Left forelimb (tissue), 1 donor: Measurements from ENCODE around the gene DMD.
A peak's percentile ranks its signal among the peaks of the same experiment; 100 is the strongest.
"Not testable (repeated sequence)": the region's sequence is repeated elsewhere in the genome, so short reads cannot be mapped to it uniquely, and the experiment has no call there.

ENCODE experiments used
- DNase-seq: peaks from one replicate; pipeline ENCODE4 v3.0.0-alpha.2; 2018; ENCODE audit warnings: low spot score

Gene DMD

DNA sequence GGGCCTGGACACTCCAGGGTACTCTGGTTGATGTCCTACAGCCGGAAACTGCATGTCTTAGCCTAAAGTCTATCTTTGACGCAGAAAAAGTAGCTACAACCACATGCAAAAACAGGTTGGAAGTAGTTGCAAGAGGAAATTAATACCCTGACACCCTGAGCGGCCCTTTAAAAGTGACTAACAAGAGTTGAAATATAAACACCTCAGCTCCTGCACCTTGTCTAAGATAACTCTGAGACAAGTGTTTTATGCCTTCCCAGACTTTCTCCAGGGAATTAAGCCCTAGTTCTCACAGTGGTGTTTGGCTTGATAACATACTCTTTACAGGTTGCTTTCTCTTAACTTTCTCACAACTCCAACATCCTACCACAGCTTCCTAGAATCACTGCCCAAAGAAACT, 943.1 kb downstream of the DMD start:
- DNase-seq, result no peak

DNA sequence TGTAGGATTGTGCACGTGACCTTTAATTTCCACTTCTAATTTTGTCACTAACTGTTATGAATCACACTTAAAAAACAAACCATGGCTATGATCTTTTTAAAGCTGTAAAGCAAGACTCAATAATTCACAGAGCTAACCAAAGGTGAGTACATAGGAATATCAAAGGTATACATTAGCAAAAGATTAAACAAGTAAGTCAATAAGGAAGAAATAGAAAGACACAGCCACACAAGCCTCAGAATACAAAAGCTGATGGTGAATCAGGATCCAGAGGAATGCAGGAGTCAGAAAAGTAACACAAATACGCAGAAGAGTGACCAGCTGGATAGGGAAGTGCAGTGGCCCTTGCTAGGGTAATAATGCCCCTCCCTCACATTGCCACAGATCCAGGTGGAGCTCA, 943.6 kb downstream of the DMD start:
- DNase-seq, result no peak

DNA sequence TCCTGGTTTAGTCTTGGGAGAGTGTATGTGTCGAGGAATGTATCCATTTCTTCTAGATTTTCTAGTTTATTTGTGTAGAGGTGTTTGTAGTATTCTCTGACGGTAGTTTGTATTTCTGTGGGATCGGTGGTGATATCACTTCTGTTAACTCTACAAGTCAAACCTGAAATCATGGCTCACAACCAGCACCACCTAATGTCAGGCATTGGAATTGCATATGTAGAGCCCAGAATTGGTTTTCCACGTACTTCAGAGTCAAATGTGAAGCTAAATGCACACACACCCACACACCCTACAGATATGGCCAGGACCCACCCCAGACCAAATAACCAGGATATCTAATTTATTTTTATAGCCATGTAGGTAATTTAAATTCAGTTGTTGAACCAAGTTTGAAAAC, 964.7 kb downstream of the DMD start:
- not testable (repeated sequence) for DNase-seq

DNA sequence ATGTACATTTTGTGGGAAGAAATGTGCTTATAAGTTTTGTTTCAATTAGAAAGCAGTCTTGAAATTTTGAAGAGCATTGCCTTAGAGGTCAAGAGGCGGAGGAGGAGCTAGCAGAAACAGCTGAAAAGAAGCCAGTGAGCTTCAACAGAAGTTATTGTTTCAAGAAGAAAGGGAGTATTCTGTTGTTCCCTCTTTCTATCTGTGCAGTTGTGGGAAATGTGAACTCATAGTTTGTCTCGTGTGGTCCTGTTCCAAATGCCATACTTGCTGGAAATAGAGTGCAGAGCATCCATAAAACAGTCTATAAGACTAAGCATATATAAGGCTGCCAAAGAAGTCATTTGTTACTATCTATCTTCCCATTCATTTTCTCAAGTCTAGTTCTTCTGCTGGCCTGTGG, 1015.7 kb downstream of the DMD start:
- no peak for DNase-seq

DNA sequence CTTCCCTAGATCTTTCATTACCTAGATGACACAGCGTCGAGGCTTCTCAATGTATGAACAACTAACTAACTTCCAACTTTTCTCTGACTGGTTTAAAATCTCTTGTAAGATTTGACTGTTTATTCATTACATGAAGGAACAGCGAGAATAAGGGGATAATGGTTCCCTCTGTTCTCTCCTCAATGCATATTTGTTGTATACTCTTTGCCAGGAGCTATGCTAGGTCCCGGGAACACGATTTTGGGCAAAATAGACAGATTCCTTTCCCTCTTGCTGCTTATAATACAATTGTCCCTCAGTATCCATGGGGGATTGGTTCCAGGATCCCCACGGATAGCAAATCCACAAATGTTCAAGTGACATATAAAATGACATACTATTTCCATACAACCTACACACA, 1020.0 kb downstream of the DMD start:
- no peak for DNase-seq

DNA sequence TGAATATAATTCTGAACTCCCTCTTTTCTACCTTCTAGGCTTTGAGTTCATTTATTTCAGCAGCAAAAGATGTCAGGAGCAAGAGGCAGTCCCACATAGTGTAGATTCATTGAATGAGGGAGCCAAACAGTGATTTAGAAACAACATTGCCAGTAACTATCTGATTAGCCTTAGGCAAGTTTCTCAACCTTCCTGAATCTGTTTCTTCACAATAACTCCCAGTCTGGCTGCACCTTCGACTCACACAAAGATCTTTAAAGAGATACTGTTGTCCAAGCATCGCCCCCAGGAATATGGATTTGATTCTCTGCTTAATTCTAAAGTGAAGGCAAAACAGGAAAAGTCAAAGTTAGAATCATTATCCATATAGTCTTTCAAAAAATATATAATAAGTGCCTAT, 1026.2 kb downstream of the DMD start:
- no peak for DNase-seq

DNA sequence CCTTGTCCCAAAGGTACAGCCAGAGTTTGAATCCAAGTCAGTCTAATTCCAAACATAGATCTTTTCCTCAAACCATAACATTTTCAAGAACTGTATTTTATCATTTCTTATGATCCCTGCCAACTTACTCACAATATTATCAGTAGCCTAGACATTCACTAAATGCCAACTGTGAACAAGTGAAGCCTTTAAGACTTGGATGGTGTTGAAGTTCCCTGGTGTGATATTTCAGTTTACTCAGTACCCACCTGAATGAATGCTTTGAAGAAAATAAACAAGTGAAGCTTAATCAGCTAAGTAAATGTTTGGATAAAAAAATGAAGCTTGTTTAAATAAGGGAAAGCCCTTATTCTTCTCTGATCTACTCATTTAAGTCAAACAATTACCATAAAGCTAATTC, 1028.3 kb downstream of the DMD start:
- DNase-seq, result no peak

DNA sequence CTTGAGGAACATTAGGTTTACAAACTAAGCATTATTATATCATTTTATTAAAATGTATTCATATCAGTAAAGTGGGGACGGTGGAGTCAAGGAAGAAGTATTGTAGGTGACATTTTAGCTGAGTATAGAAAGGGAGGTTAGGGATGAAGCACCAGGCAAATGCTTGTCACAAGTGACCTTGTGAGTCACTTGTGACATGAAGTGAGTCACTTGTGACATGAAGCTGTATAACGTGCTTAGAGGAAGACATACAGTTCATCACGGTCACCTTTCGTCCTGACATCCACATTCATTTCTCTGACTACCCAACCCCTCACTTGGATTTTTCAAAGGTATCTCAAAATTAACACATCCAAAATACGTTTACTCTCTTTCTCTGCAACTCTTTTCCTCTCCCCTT, 1034.8 kb downstream of the DMD start:
- no peak for DNase-seq

DNA sequence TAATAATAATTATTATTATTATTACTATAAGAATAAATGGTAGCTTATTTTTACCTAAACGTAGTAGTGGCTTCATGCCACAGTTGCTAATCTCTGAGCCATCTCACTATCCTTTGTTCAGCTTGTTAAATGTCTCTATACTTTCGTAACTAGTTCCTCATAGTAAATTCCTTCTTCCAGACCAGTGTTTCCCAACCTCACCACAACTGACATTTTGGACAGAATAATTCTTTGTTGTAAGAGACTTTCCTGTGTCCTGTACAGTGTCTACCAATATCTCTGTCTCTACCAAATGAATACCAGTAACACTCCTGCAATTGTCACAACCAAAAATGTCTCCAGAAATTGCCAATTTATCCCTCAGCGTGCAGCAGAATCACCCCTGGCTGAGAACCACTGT, 1040.9 kb downstream of the DMD start:
- no peak for DNase-seq

DNA sequence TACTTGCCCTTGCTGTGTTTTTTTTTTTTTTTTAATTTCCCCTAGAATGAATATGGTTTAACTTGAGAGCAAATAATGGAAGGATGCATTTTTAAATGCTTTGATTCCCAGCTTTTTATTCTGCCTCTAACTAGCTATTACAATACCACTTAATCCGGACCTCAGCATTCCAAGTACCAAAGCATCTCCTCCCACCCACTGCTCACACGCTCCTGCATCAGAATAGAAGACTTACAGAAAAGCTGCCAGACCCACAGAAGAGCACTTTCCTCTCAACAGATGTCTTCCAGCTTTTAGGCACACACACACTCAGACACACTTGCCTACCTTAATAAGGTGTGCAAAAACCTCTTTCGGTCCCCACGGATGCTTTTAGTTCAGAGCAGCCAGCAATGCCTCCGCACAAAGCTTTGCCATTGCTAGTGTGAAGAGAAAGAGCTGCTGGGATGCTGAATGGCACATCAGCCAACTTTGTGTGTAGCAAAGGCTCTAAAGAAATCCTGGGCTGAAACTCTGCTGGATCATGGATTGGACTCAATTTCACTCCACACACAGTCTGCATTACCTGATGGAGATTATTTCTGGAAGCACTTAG, 1056.2 kb downstream of the DMD start:
- no peak for DNase-seq

DNA sequence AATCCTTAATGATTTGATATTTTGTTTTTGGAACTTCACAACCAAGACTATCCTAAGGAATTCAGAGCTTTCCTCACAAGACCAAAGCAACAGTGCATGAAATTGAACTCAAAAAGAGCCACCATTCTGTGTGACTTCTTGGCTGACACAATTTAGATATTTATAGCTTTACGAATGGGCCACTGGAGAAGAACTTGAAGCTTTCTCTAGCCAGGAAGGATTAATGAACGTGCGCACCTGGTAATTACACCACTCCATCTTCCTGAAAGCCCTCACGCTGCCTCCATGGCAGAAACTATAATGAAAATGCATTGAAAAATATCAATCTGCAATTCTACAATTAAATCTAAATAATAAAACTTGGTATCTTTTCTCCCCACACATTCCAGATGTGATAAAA, 1057.8 kb downstream of the DMD start:
- no peak for DNase-seq

DNA sequence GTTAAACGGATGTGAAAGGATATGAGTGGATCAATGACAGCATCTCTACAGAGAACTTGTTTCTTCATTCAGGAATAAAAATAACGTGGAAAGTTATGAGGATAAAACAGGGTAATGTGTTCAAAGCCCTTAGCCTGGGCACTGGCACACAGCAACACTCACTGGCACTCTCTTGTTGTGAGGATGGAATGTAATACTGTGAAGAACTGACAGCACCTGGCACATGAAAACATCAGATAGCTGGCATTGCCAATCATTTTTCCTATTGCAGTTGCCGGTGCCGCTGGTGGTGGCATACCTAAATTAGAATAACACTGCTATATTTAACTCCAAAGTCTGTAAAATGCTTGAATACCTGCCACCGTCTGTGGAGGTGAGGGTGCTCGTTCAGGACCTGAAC, 1061.2 kb downstream of the DMD start:
- no peak for DNase-seq

DNA sequence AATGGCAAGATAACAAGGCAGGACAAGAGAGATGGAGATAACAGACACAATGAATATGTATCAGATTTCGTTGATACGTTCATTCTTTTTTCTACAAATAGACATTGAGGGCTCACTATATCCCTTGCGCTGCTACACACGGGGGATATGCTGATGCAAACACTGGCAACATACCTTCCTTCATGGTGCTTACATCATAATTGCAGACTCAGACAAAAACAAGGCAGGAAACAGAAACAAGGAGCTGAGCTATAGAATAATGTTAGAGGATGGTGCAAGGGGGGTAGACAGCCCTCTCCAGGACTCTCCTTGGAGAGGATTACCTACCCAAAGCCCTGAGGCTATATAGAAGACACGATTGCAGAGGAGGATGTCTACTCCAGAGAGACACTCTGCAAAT, 1069.5 kb downstream of the DMD start:
- no peak for DNase-seq

DNA sequence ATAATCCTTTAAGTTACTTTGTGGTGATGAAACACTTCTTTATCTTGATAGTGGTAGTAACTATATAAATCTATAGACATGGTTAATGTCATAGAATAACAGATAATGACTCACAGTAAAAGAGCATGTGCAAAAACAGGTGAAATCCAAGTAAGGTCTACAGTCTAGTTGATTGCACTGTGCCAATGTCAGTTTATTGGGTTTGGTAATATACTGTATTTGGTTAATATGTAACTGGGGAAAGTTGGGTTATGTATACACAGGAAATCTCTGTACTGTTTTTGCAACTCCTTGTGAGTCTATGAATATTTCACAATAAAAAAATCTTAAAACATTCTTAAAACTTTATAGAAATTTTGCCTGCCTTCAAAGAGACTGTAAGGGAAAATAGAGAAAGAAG, 1071.9 kb downstream of the DMD start:
- no peak for DNase-seq

DNA sequence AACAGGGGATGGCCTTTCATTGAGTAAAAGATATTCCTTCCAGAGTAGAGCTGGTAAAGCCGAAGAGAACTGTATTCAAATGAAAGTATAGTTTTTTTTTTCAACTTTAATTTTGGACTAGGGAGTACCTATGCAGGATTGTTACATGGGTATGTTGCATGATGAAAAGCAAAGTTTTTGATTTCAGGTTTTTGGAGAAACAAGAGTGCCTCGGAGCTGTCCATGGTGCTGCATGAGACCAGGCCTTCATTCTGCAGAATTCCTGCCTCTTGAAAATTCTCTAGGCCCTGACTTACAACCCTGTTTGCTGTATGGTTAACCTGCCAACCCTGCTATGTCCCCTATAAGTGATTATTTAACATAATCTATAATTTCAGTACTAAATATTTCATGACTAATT, 1073.8 kb downstream of the DMD start:
- peak; percentile 46 for DNase-seq

DNA sequence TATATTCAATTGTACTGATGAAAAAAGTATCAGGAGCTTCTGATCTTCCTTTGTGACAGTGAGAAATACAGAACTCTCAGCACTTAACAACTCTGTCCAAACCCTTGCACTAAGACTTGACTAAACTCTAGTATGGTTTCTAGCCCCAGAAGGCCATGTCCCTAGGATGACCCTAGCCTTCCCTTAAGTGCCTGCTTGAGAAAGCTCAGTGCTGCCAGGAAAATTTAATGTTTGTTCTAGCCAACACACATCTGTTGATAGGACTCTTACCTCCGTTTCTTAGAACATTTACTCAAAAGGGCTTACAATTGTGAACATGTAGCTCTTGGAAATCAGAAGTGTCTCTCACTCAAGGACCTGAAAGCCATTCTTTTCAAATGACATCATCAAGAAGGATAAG, 1084.4 kb downstream of the DMD start:
- DNase-seq, result no peak

DNA sequence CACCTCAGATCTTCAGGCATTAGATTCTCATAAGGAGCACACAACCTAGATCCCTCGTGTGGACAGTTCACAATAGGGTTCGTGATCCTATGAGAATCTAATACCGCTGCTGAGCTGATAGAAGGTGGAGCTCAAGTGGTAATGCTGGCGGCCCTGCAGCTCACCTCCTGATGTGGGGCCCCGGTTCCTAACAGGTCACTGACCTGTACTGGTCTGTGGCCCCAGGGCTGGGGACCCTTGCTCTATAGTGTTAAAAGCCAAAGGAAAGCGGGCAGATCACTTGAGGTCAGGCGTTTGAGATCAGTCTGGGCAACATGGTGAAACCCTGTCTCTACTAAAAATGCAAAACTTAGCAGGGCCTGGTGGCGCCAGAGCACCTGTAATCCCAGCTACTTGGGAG, 1092.5 kb downstream of the DMD start:
- DNase-seq, result no peak

DNA sequence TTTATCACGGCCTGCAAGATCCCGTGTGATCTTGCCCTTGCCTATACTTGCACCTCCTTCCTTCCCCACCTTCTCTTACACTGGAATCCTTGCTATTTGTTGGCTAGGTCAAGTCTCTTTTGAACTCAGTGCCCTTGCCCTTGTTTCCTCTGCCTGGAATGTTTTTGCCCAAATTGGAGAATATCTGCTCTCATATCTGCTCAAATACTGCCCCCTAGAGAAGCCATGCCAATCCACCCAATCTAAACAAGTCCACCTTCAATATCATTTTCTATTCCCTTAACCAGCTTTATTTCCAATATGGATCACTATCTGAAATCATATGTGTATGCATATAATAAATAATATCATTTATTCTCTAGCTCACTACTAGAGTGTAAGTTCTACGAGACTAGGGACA, 1095.3 kb downstream of the DMD start:
- no peak for DNase-seq

DNA sequence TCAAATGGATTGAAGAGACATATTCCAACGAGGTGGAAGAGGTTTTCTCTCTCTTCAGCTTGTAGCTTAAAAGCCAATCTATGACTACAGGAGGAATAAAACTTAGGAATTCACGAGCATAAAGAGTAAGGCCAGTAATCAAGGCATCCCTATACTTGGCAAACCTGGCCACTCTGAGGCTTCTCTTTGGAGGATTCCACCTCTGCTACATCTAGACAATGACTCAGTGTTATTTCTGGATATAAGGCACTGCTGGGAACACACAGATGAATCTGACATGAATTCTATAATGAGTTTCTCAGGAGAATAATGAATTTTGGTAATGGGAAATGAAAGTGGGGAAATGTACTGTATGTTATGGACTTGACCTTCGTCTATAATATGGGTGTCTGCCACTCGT, 1123.7 kb downstream of the DMD start:
- no peak for DNase-seq

DNA sequence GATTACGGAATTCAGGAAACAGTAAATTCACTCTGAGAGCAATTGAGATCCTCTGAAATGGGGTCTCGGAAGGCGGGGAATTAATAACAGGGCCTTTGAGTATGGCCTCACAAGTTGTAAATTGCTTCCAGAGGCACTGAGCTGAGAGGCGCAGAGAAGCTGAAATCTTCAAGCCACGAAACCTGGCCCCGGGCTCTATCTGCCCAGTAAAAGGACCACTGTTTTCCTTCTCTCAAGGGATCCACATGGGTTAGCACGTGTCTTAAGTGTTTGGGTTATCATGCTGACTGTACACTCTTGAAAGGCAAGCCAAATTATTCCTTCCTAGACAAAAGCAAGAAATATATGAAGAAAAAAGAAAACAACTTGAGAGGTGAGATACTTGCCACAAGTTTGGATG, 1126.6 kb downstream of the DMD start:
- DNase-seq, result no peak

DNA sequence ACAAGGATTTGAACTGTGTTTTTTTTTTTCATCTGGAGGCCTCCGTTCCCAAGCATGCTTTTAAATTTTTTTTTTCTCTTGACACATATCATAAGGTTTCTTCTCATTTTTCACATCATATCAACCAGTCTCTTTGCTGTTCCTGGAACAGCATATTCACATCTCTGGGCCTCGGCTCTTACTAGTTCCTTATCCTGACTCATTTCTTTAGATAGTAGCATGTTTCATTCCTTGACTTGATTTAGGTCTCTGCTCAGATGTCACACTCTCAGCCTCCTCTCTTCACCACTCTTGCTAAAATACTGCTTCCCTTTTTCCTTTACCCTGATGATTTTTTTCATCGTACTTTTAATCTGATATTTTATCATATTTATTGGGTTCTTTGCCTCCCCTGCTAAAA, 1163.1 kb downstream of the DMD start:
- DNase-seq, result no peak

DNA sequence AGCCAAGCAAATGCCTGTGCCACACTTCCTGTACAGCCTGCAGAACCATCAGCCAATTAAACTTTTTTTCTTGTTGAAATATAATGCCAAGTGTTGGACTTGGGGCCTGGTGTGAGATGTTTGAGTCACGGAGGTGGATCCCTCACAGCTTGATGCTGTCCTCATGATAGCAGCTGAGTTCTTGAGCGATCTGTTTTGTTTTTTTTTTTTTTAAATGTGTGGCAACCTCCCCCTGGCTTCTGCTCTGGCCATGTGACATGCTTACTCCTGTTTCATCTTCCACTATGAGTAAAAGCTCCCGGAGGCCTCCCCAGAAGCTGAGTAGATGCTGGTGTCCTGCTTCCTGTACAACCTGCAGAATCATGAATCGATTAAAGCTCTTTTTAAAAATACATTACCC, 1166.2 kb downstream of the DMD start:
- no peak for DNase-seq

DNA sequence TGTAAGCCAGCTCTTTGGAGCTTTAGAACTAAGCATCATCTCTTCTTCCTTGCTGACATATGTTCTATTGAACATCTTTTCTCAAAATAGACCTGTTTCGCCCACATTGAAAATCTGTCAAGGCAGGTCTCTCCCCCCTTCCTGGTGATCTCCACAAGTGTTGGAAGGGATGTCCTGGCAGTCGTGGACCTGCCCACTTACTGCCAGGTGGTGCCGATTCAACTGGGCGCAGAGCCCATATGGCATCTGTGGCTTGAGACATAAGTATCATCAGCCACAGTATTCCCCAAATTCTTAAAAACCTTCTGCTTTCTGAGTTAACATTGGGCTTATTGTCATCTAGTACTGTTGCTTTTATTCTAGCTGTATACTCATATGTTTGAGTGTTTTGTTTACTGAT, 1170.2 kb downstream of the DMD start:
- DNase-seq, result no peak

DNA sequence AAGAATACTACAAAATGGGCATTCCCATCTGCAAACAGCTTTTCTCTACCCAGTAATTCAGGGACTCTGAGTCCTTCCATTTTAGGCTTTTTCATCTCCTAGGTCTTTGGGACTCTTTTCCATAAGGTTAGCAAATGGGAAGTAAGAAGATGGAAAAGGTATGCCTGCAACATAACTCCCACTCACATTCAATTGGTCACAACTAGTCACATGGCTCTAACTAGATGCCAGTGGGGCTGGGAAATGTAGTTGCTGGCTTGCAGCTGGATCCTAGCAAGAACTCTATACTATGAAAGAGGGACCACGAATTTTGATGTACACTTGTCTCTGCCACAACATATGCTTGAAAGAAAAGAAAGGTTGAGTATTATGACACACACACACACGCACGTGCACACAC, 1184.6 kb downstream of the DMD start:
- DNase-seq, result no peak

DNA sequence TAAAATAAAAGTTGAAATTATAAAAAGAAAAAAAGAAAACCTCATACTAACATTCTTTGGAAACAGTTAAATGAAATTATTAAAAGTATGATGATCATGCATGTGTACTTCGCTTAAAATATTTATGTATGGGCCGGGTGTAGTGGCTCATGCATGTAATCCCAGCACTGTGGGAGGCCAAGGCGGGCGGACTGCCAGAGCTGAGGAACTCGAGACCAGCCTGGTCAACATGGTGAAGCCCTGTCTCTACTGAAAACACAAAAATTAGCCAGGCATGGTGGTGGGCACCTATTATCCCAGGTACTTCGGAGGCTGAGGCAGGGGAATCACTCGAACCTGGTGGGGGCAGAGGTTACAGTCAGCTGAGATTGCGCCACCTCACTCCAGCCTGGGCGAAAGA, 1187.3 kb downstream of the DMD start:
- DNase-seq, result no peak
